T-helper 17 cell (primary cell): ENCODE results near the gene FMO3. TPM values are rescaled to one million over a fixed set of nuclear protein-coding genes. Genes with fewer than 3 reads are reported as not detected.

Experiments
- ATAC-seq: fragments of 150-1000 bp; cut with Tn5 transposase; 2 replicates; pipeline ENCODE4 v1.10.0; 2021; ENCODE audit warnings: mild to moderate bottlenecking, moderate library complexity
- DNase-seq, 3 donors: peaks; one replicate each; pipeline versions ENCODE4 v3.0.0 to v3.0.0-alpha.2; 2020 to 2021
- H3K9me3 ChIP-seq: one replicate; pipeline ENCODE4 v1.7.0; 2013; ENCODE audit warnings: low read length, mild to moderate bottlenecking; ENCODE audit not compliant: control insufficient read depth, poor library complexity, severe bottlenecking
- H3K27ac Mint-ChIP-seq: one replicate; pipeline ENCODE4 v1.8.0; 2022; ENCODE audit warnings: mild to moderate bottlenecking, moderate library complexity, mixed read lengths
- H3K27me3 Mint-ChIP-seq: one replicate; pipeline ENCODE4 v1.8.0; 2022; ENCODE audit warnings: mixed read lengths
- H3K36me3 Mint-ChIP-seq: one replicate; pipeline ENCODE4 v1.8.0; 2022; ENCODE audit warnings: low read depth, mixed read lengths
- H3K4me1 Mint-ChIP-seq: one replicate; pipeline ENCODE4 v1.8.0; 2022; ENCODE audit warnings: mild to moderate bottlenecking, mixed read lengths
- H3K4me3 Mint-ChIP-seq: one replicate; pipeline ENCODE4 v1.8.0; 2022; ENCODE audit warnings: mild to moderate bottlenecking, moderate library complexity, mixed read lengths
- total RNA-seq, 4 donors: library from RNA in 2 of 4; stranded (reverse) in 2 of 4; gene quantifications; one replicate each; pipeline ENCODE4 v1.2.3 and lab custom pipeline; 2022 to 2026

Gene FMO3
- not detected for total RNA-seq
- 0 reads per million in 2 donors for total RNA-seq (lab: John Stamatoyannopoulos, UW)

DNA sequence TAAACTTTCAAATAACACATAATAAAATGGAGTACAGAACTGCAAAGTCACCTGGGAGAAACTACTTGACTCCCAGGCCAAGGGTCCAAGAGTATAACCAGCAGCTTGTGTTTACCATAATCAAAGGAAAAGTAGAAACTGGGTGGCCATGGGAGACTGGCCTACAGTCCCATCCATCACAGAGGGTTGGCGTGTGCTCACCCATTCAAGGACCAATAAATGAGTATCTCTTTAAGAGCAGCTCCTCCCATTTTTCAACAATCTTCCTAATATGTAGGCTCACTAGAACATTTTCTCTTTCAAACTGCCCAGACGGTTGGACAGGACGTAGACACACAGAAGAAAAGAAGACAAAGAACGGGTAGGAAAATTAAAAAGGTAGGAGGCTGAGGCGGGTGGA, at the start of gene FMO3:
TSS of gene FMO3 (plus strand) at position 302 of the 400 bp plus-strand sequence. CDS start 1,754 bp downstream, outside the sequence.
- ATAC-seq (no peak), DNase-seq (no peak)
- H3K9me3 ChIP-seq = no peaks in the 10 kb centered on the region
- Mint-ChIP-seq H3K27me3 (peaks cover 18% of the 10 kb centered on the region), H3K36me3 (no peaks in the 10 kb centered on the region), H3K4me1 (peaks cover 2% of the 10 kb centered on the region), H3K27ac (no peak within 1 kb of the TSS), H3K4me3 (no peak within 1 kb of the TSS)

DNA sequence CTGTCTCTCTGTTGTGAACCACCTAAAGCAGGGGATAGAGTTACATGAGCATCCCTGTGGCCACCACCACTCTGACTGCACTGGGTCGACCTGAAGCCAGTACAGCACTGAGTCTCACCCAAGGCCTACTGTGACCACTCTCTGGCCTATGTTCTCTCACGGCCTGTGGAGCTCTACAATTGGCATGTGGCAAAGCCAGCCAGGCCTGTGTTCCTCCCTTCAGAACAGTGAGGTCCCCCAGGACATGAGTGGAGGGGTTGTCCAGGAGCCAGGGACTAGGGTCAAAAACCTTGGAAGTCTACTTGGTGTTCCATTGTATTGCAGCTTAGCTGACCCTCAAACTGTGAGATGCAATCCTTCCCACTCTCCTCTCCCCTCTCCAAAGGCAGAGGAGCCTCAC, 42.7 kb upstream of the FMO3 start:
- no peak overlapping the region for H3K4me3 Mint-ChIP-seq
- H3K27me3 Mint-ChIP-seq = no peaks in the 10 kb centered on the region
- H3K27ac Mint-ChIP-seq = no peak overlapping the region
- no peaks in the 10 kb centered on the region for H3K9me3 ChIP-seq
- H3K36me3 Mint-ChIP-seq = no peaks in the 10 kb centered on the region
- no peaks in the 10 kb centered on the region for H3K4me1 Mint-ChIP-seq
- ATAC-seq (no peak), DNase-seq (no peak)

DNA sequence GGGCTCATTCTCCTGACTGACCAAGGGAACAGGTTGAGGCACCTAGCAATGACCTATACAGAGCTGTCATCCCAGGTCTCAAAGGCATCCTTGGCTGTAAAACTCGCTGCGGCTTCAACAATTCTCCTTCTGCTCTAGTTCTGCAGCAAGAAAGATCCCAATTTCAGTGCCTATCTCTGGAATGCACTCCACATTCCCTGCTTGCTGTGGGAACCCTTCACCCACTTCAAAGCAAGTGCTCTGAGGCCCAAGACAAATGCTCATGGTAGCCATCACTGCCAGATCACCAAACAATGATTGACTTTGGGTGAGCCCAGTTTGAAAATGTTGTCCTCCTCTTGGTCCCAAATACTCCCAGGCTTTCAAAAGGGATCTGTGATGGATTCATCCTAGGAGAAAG, 37.7 kb upstream of the FMO3 start:
- no peaks in the 10 kb centered on the region for H3K9me3 ChIP-seq
- H3K4me1 Mint-ChIP-seq = no peaks in the 10 kb centered on the region
- H3K4me3 Mint-ChIP-seq = no peak overlapping the region
- no peaks in the 10 kb centered on the region for H3K36me3 Mint-ChIP-seq
- ATAC-seq = no peak
- no peak for DNase-seq
- no peak overlapping the region for H3K27ac Mint-ChIP-seq
- no peaks in the 10 kb centered on the region for H3K27me3 Mint-ChIP-seq

DNA sequence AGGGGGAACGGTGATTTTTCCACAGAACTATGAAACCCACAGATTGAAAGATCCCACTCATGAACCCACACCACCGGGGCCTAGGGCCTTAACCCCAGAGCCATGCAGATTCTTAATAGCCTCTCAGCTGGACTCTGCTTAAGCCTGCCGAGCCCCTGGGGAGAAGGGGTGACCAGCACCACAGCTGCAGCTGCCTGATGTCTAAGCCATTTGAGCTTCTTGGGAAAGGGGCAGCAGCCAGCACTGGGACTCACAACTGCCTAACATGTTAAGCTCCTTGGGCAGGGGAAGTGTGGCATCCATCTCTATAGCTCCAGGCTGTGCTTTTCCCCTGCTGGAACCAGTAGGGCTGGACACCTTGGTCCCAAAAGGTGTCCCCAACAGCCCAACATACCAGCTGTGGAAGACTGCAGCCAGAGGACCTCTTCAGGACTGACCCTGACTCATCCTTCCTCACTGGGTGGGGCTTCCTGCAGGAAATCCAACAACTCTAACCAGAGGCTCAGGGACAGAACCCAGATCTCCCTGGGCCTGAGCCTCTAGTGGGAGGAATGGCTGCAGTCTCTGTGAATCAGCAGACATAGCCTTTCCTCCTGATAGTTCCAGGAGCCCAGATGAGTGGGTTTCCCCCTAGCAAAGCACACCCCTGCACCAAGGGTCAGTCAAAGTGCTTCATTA, 34.6 kb upstream of the FMO3 start:
- H3K9me3 ChIP-seq = no peaks in the 10 kb centered on the region
- Mint-ChIP-seq H3K36me3 (no peaks in the 10 kb centered on the region), H3K4me1 (no peaks in the 10 kb centered on the region), H3K27me3 (no peaks in the 10 kb centered on the region), H3K27ac (no peak overlapping the region), H3K4me3 (no peak overlapping the region)
- DNase-seq (no peak), ATAC-seq (no peak)

DNA sequence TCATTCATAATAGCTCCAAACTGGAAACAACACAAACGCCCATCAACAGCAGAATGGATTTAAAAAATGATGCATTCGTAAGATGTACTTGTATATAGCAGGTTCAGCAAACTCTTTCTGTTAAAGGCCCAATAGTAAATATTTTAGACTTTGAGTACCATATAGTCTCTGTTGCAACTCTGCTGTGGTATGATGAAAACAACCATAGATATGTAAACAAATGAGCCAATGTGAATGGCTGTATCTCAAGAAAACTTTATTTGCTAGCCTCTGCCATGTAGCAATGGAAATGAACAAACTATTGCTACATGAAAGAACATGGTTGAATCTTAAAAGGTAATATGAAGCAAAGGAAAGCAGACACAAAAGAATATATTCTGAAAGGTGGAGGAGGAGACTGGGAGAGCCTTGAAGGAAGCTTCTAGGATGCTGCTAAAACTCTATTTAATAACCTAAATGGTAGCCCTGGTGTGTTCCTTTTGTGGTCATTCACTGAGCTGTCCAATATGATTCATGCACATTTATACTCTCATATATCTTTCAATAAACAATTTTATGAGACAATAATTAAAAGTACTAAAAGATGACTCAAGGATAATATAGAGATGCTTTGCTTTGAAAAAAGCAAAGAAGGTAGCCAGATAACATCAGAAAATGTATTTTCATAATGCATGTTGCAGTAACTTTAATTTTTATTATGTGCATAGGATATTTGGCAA, 29.1 kb upstream of the FMO3 start:
- no peak overlapping the region for H3K27ac Mint-ChIP-seq
- no peak overlapping the region for H3K4me3 Mint-ChIP-seq
- H3K9me3 ChIP-seq = no peaks in the 10 kb centered on the region
- no peaks in the 10 kb centered on the region for H3K36me3 Mint-ChIP-seq
- H3K27me3 Mint-ChIP-seq = no peaks in the 10 kb centered on the region
- no peak for DNase-seq
- H3K4me1 Mint-ChIP-seq = no peaks in the 10 kb centered on the region
- no peak for ATAC-seq

DNA sequence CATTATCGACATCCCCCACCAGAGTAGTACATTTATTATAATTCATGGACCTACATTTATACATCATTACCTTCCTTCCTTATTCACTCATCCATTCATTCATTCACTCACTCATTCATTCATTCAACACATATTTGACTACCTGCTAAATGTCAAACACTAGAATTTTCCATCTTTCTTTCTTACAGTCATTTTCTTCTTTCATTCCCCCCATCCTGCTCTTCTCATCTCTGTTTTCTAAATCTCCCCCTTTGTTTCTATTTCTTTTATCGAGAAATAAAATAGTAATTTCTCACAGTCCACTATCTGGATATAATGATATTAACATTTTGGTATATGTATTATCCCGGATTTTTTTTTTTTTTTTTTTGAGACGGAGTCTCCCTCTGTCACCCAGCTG, 27.8 kb upstream of the FMO3 start:
- Mint-ChIP-seq H3K36me3 (no peaks in the 10 kb centered on the region), H3K4me1 (no peaks in the 10 kb centered on the region), H3K27ac (no peak overlapping the region), H3K4me3 (no peak overlapping the region), H3K27me3 (peaks cover 1% of the 10 kb centered on the region)
- ATAC-seq (no peak), DNase-seq (no peak)
- H3K9me3 ChIP-seq = no peaks in the 10 kb centered on the region

DNA sequence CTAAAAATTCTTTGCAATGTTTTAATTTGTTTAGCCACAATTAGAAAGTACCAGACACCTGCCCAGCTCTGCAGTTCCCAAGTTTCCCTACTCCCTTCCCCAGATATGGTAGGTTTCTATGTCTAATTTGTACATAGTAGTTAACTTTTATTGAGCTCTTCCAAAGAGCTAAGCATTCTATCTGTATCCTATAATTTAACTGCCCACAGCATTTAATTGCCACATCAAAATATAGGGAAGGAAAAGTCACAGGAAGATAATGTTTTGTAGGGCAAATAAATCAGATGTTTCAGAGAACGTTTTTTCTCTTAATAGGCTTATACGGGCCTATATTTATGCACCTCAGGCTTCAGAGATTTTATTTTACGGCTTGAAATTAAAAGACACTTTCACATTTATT, 15.7 kb upstream of the FMO3 start:
- no peaks in the 10 kb centered on the region for H3K9me3 ChIP-seq
- no peaks in the 10 kb centered on the region for H3K4me1 Mint-ChIP-seq
- H3K27ac Mint-ChIP-seq = no peak overlapping the region
- H3K27me3 Mint-ChIP-seq = peaks cover 10% of the 10 kb centered on the region
- ATAC-seq = no peak
- DNase-seq = no peak
- H3K36me3 Mint-ChIP-seq = peaks cover 3% of the 10 kb centered on the region
- no peak overlapping the region for H3K4me3 Mint-ChIP-seq

DNA sequence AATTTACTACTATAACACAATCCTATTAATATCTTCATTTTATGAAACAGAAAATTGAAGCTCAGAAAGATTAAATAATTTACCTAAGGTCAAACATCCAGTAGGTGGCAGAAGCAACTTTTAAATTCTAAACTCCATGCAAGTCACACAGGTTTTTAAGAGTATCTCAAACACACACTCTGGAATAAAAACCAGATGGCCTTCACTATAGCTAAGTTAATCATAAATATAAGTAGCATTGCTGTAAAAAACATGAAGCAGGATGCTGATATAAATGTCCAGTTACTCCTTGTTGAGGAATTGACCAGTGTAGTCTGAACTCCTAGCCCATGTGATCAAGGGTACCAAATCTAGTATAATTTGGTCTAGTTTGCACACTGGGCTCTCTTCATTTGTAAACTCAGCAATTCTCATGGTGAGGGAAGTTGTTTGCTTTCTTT, 9.4 kb upstream of the FMO3 start:
- DNase-seq (no peak), ATAC-seq (no peak)
- Mint-ChIP-seq H3K27ac (no peak overlapping the region), H3K27me3 (peaks cover 28% of the 10 kb centered on the region), H3K4me1 (no peaks in the 10 kb centered on the region), H3K36me3 (peaks cover 3% of the 10 kb centered on the region), H3K4me3 (no peak overlapping the region)
- H3K9me3 ChIP-seq = no peaks in the 10 kb centered on the region

DNA sequence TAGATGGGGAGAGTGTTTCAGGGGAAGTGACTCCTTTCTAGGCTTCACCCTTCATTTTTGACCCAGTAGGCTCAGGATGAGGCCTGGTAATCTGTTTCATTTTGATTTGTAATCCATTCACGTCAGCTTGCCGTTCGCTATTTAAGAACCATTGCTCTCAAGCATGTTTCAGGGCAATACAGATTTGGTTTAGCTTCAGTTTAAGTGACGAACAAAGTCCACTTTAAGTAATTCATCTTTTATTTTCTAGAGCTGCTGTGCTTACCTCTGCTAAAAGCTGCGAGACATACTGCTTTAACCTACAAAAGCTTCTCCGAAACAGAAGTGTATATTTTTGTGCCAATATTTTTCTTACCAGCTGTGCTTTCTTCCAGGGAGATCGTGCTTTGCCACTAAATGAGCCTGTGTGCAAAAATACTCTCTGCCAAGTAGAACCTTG, 8.9 kb upstream of the FMO3 start:
- no peaks in the 10 kb centered on the region for H3K9me3 ChIP-seq
- DNase-seq (no peak), ATAC-seq (no peak)
- H3K36me3 Mint-ChIP-seq = no peaks in the 10 kb centered on the region
- no peak overlapping the region for H3K4me3 Mint-ChIP-seq
- no peaks in the 10 kb centered on the region for H3K4me1 Mint-ChIP-seq
- peaks cover 28% of the 10 kb centered on the region for H3K27me3 Mint-ChIP-seq
- H3K27ac Mint-ChIP-seq = no peak overlapping the region

DNA sequence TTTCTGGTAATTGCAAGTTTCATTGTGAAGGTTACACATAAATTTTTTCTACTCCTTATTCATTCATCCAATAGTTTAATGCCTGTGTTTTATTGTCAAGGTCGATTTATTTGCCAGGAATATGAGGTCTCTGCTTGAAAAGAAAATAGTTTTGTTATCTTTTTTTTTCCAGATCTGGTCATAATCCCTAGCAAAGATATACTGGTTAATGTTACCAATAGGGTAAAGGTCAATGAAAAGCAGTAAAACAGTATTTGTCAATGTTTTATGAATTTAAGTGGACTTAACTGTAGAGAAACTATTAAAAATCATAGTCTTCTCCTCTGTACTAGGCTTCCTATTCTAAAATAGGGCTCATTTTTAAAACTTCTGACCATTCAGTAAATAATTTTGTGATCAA, 8.1 kb upstream of the FMO3 start:
- H3K27me3 Mint-ChIP-seq = peaks cover 25% of the 10 kb centered on the region
- H3K4me1 Mint-ChIP-seq = no peaks in the 10 kb centered on the region
- no peak overlapping the region for H3K4me3 Mint-ChIP-seq
- no peak for DNase-seq
- no peak for ATAC-seq
- no peak overlapping the region for H3K27ac Mint-ChIP-seq
- no peaks in the 10 kb centered on the region for H3K36me3 Mint-ChIP-seq
- no peaks in the 10 kb centered on the region for H3K9me3 ChIP-seq

DNA sequence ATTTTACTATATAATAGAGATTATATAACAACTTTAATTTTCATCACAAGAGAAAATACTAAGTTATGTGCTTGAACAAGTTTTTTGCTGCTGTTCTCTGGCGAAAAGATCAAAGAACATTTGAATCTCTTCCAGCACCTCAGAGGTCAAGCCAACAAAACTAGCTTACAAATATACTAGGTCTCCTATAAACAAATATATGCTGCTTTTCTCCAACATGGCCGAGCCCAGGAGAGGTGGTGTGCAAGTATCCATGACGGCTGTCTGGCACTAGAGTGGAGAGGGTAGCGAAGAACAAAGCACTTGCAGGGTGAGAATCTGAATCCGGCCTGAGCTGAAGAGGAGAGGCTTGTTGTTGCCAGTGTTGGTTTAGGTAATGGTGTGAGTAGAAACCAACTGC, 7.5 kb upstream of the FMO3 start:
- H3K27me3 Mint-ChIP-seq = peaks cover 25% of the 10 kb centered on the region
- DNase-seq = no peak
- no peaks in the 10 kb centered on the region for H3K4me1 Mint-ChIP-seq
- no peak overlapping the region for H3K4me3 Mint-ChIP-seq
- H3K9me3 ChIP-seq = no peaks in the 10 kb centered on the region
- no peak overlapping the region for H3K27ac Mint-ChIP-seq
- H3K36me3 Mint-ChIP-seq = no peaks in the 10 kb centered on the region
- no peak for ATAC-seq

DNA sequence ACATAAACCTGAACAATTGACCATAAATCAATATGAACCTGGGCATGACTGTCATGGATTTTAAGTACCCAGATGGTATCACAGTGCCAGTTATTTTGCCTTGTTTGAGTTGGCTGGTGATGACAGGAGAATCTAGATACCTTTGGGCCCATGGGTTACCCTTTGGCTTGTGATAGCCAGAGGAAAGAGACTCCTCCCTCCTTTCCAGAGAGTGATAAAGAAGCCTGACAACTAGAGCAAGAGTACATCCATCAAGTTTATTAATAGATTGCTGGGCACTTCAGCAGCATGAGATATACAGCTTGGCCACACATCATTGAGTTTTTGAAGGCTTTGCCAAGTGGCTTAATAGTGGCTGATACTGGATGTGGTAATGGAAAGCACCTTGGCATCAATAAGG, 6.6 kb upstream of the FMO3 start:
- no peak for ATAC-seq
- no peaks in the 10 kb centered on the region for H3K9me3 ChIP-seq
- H3K4me3 Mint-ChIP-seq = no peak overlapping the region
- no peak for DNase-seq
- H3K27ac Mint-ChIP-seq = no peak overlapping the region
- H3K4me1 Mint-ChIP-seq = no peaks in the 10 kb centered on the region
- no peaks in the 10 kb centered on the region for H3K36me3 Mint-ChIP-seq
- H3K27me3 Mint-ChIP-seq = peaks cover 25% of the 10 kb centered on the region

DNA sequence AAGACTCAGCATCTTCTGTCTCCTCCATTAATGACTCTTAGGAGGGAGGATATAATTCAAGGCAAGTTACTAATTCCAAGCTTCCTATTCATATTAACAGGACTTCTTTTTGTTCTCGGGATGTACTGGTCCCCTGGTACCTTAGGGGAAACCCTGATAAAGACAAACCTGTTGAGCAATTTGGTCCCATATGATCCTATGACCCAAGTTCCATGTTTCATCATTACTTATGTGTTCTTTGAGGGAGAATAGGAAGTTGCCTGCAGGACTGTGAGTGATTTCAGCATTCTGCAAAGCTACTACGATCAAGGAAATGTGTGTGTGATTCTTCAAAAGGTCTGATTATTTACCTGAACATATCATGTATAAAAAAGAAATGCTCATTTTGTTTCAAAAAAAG, 5.8 kb upstream of the FMO3 start:
- Mint-ChIP-seq H3K27ac (no peak overlapping the region), H3K27me3 (peaks cover 25% of the 10 kb centered on the region), H3K4me3 (no peak overlapping the region), H3K36me3 (no peaks in the 10 kb centered on the region), H3K4me1 (no peaks in the 10 kb centered on the region)
- ATAC-seq (no peak), DNase-seq (no peak)
- no peaks in the 10 kb centered on the region for H3K9me3 ChIP-seq

DNA sequence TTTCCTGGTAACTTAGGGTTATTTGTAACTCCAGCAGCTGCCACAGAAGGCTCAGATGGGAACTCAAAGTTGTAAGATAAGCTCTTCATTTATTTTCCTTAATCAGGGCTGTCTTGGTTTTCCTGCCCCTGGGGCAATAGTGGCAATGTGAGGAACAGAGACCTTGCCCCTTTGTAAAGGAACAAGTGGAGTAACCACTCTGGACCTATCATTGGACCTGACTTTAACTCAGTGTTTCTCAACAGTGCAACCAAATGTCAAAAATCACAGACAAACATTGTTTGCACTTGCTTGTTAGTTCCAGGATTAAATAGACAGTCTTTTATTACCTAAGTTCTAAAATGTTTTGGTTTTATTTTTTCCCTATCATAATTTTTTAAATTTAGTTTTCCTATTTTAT, 2.8 kb upstream of the FMO3 start:
- ATAC-seq (no peak), DNase-seq (no peak)
- Mint-ChIP-seq H3K36me3 (no peaks in the 10 kb centered on the region), H3K27me3 (peaks cover 27% of the 10 kb centered on the region), H3K4me3 (no peak overlapping the region), H3K4me1 (peaks cover 2% of the 10 kb centered on the region), H3K27ac (no peak overlapping the region)
- H3K9me3 ChIP-seq = no peaks in the 10 kb centered on the region
